DMS 273 treated with DMSO at 0.1 percent for 48 hours (cell line): ENCODE results near the gene MROH2B.
"Not testable (repeated sequence)": the region's sequence is repeated elsewhere in the genome, so short reads cannot be mapped to it uniquely, and the experiment has no call there.

Source experiments
- DNase-seq: peaks from one replicate; lab custom pipeline; 2025; lab: John Stamatoyannopoulos, UW

The MROH2B gene

DNA sequence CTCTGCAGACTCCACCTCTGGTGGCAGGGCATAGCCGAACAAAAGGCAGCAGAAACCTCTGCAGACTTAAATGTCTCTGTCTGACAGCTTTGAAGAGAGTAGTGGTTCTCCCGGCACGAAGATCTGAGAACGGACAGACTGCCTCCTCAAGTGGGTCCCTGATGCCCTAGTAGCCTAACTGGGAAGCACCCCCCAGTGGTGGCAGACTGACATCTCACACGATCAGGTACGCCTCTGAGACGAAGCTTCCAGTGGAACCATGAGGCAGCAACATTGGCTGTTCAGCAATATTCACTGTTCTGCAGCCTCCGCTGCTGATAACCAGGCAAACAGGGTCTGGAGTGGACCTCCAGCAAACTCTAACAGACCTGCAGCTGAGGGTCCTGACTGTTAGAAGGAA, 48.5 kb downstream of the MROH2B start:
- not testable (repeated sequence) for DNase-seq

DNA sequence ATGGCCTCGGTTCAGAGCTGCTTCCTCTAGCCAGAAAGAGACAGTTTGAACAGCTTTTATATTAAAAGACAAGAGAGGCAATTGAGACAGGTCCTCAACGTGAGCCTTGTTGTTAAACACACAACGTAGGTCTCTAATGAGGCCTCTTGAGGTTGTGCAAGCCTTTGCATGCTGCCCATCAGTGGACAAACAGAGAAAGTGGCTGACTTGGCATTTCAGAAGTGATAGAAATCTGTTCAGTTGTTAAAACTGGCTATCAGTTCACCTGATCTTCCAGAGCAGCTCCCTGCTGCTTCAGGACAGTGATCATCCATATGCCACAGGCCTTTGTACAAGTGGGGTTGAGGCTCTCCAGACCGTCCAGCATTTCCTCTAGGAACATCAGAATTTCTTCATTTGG, 58.8 kb downstream of the MROH2B start:
- DNase-seq: no peak

DNA sequence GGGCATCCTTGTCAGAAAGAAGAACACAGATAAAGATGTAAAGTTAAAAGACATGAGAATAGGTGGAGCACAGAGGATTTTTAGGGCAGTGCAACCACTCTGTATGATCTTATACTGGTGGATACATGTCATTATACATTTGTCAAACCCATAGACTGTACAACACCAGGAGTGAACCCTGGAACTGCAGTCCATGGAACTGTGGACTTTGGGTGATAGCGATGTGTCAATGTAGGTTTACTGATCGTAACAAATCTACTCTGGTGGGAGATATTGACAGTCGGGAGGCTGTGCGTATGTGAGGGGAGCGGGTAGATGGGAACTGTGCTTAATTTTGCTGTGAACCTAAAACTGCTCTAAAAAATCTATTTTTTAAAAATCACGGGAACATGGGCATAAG, 60.6 kb downstream of the MROH2B start:
- DNase-seq: no peak

DNA sequence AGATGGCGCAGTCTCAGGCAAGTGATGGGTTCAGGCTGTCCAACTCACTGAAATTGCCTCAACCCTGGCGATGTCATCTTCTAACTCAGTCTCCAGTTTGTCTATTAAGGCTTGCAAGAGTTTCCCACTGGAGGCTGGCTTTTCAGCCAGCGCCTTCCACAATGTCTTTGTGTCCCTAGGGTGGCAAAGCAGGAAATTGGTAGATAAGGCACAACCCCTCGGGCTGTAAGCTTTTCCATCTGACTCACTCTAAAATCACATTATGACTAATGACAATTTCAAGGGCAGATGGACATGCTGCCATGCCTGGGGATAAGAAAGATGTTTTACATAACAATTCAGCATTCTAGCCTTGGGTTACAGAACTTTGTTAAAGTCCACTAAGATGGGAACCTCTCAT, 61.9 kb downstream of the MROH2B start:
- DNase-seq: no peak

DNA sequence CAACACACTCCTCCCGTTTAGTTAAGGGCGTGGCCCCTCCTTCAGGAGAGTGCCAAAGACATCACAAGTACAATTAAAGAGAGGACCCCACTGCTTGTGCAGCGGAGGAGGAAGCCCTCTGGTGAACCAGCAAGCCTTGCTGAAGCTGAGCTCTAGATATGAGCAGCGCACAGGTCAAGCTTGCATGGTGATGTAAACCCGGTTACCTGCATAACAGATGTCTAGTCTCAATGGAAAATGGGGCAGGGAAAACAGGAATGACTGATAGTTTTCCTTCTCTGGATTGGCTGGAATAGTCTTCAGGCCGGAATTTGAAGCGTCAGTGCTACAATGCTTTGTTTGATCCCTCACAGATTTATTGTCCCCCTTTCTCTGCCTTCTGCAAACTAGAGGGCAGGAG, 66.2 kb downstream of the MROH2B start:
- DNase-seq: no peak

DNA sequence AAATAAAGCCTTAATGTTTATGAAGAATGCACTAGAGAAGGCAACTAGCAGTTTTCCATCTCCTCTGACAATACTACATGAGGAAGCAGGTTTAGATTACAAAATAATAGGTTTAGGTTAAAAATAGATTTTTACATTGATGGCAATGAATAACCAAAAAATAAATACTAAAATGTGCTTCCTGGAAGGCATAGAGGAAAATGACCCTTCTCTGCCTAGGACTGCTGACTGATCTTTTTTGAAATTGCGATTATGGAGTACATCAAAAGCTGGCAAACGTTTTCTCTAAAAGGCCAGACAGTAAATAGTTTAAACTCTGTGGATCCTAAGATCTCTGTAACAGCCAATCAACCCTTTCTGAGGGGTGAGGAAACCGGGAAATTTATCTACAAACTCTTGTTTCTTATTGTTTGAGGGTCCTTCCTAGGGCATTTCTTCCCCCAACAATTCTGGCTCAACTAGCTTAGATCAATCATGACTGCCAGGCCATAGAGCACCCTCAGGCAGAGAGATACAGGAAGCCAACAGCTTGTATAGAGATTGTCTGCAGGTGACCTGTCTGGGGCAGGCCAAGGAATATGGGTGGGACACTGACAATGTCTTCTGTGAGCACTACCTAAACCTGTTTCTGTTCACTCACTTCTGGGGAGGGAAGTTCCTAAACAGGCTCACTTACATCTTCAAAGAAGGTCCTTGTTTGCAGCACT, 67.3 kb downstream of the MROH2B start:
- no peak for DNase-seq

DNA sequence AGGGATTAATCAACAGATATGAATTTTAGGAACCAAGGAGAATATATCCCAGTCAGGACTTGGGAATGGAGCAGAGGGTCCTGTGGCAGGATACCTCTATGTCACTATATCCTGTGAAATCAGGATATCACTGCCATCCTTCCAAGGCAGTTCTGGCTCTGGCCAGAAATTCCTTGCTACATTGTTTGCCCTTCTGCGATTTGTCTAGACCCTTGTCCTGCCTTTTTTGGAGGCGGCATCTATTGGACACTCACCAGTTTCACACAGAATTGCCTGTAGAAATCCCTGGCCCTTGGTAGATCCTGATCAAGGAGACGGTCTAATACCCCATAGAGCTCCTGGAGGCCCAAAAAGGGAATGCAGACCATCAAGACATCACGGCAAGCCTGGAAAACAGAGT, 71.2 kb downstream of the MROH2B start:
- DNase-seq: no peak

DNA sequence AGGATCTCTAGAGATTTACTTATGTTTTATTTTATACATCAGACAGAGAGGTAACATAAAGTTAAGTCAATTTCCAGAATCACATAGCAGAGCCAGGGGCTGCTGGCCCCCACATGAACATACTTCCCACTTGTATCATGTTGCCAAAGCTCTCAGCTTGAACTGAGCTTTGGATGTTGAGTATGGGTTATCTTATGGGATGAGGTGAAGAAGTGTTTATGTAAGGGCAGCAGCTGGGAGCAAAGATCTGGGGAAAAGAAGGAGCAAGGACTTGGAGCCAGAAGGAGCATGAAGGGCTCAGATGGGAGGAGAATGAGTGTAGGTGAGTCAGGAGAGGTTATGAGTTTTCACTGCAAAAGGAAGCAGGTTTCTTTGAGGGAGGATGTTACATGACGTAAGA, 72.0 kb downstream of the MROH2B start:
- no peak for DNase-seq

DNA sequence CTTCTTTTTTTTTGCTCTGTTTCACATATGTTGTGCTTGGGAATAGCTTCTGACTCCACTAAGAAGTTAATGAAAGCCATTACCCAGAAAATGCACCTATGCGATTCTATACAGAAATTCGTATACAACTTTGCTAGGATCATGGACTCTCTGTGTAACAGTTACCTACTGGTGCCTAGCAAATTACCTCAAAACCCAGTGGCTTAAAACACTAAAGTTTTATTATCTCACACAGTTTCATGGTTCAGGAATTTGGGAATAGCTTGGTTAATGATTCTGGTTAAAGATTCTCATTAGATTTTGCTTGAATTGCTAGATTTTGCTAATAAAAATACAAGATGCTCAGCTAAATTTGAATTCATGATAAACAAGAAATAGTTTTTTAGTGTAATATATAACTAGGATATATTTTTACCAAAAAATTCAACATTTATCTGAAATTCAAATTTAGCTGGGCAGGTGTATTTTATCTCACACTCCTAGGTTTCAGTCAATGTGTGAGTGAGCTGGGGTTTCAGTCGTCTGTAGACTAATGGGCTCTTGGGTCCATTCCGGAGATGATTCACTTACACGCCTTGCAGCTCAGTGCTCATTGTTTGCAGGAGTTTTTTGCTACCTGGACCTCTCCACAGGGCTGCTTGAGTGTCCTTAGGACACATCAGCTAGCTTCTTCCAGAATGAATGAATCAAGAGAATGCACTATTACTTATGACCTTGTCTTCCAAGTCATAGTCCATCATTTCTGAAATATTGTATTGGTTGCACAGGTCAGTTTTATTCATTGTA, 75.1 kb downstream of the MROH2B start:
- DNase-seq: no peak

DNA sequence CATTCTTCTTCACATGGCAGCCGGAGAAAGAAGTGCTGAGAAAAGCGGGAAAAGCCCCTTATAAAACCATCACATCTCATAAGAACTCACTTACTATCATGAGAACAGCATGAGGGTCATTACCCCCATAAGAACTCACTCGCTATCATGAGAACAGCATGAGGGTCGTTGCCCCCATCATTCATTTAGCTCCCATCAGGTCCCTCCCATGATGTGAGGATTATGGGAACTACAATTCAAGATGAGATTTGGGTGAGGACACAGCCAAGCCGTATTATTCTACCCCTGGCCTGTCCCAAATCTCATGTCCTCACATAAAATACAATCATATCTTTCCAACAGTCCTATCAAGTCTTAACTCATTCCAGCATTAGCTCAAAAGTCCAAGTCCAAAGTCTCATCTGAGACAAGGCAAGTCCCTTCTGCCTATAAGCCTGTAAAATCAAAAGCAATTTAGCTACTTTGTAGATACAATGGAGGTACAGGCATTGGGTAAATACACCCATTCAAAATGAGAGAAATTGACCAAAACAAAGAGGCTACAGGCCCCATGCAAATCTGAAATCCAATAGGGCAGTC, 79.1 kb downstream of the MROH2B start:
- no peak for DNase-seq

DNA sequence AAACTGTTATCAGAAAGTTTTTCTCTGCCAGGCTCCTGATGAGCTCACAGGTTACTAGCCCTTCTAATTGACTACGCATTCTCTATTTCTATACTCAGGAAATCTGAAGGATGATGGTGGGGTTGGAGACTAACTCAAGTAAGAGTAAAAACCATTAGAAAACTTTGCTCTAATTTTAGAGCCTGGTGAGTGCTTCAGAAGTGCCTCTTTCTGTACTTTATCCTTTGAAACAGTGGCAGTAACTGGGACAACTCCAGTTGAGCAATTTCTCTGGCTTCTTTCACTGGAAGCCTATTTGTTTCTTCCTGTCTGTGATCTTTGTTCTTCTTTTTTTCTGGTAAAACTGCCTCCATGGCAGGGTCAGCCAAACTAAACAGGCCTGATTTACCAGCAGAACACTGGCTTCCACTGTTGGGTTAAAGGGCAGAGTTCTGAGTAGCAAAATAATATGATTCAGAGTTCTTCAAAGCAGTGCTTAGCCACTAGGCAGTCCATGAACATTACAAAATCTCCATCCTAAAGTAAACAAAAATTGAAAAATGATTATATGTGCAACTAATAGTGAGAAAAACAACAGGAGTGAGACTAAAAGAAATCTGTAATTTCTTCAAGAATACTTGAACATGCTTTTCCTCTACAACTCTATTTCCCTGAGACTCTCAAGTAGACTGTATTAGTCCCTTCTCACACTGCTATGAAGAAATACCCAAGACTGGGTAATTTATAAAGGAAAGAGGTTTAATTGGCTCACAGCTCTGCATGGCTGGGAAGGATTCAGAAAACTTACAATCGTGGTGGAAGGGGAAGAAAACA, 79.8 kb downstream of the MROH2B start:
- no peak for DNase-seq

DNA sequence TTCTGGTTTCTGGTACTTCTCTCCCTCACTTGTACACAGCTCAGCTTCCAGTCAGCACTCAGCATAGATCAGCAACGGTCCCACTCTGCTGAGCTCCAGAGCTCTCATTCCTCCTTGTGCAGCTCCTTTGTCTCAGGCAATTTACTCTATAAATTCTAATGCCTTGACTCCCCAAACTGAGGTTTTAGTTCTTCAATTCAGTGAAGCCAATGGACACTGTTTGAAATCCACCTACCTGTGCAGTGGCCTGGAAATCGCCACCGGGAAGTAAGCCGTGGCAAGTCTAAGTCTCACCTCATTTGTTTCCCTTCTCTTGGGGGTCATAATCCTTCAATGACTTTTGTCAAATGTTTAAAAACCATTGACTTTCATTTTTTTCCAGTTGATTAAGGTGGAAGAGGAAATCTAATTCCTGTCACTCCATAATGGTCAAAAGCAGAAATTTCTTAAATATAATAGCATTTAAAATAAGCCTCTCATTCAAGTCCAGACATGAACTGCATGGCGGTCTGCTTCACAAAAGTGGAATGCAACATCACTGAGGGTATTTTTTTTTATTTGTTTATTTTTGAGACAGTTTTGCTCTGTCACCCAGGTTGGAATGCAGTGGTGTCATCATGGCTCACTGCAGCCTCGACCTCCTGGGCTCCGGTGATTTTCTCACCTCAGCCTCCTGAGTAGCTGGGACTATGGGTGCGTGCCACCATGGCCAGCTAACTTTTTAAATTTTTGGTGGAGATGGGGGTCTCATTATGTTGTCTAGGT, 82.2 kb downstream of the MROH2B start:
- DNase-seq: no peak

DNA sequence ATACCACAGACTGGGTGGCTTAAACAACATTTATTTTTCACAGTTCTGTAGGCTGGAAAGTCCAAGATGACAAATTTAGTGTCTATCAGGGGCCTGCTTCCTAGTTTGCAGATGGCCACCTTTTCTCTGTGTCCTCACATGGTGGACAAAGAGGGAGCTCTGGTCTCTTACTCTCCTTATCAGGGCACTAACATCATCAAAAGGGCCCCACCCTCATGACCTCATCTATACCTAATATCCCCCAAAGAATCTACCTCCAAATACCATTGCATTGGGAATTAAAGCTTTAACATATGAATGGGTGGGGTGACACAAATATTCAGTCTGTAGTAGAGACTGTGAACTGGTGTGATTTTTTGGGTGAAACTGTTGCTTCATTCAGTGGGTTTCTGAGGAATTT, 83.8 kb downstream of the MROH2B start:
- DNase-seq: no peak

DNA sequence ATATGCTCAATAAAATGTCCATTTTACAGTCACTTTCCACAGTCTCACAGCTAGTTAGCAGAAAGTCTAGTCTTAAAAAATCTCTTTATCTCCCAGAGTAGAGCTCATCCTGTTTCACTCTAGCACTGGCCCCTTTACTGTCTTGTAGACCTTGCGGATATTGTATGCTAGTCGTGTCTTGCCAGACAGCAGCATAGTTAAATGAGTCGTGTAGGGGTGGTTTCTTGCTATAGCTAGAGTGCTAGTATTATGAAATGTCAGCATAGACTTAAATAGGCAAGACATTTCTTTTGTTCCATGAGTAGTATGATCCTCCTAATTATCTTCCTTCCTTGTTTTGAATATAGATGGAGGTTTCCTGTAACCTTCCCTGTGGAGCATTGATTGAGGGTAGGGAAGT, 84.5 kb downstream of the MROH2B start:
- no peak for DNase-seq

DNA sequence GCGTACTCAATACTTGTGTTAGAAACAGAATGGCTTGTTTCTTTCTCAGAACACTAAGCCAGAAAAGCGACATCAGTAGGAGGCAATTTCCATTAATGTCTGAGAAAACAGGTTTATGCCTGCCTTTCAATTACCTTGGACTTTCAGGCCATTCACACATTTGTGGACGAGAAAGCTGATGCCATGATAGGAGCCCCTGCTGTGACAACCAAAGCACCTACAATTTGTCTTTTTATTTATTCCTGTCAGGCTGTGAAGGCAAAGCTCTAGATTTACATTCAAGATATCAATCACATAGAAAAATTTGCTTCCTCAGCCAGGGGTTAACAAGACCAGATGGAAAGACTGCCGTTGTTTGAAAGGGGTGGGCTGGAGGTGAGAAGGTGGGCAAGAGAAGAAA, 85.6 kb downstream of the MROH2B start:
- no peak for DNase-seq

DNA sequence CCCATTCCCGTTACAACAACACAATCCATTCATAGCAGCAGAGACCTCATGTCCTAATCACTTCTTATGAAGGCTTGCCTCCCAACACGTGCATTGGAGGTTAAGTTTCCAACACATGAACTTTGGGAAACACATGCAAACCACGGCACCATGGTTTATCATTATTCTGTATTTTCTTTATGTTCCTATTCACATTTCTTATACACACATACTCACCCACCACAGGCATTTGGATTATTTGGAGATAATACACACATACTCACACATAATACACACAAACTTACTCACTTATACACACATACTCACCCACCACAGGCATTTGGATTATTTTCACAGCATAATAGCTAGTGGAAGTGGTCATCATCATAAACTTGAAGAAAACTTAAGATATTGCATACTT, 86.3 kb downstream of the MROH2B start:
- DNase-seq: no peak

DNA sequence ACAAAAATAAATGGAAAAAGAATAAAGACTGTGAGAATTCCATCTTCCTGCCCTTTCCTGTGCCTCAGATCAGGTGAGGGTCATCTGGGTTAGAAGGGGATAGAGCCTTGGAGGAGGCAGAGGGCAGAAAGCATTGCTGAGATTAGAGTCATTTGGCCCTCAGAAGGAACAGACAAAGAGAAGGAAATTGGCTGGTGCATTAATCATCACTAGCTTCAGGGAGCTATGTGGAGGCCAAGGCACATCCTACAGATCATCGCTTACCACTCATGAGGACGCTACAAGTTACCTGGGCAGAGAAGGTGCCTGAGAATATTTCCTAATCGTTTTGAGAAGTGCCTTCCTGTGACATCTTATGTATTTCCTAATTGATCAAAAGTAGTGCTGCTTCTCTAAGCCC, 87.4 kb downstream of the MROH2B start:
- DNase-seq: no peak

DNA sequence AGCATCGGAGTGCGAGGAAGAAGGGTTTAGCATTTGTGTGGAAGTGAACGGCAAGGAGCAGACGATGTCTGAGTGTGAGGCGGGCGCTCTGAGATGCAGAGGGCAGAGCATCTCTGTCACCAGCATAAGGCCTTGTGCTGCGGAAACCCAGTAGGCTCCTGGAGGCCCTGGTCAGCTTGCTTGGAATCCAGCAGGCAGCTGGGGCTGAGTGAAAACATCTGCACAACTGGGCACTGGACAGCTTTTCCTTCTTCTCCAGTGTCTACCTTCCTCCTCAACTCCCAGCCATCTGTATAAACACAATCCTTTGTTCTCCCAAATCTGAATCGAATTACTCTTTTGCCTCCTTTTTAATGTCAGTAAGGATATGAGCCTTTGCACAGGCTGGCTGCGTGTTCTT, 89.7 kb downstream of the MROH2B start:
- no peak for DNase-seq

DNA sequence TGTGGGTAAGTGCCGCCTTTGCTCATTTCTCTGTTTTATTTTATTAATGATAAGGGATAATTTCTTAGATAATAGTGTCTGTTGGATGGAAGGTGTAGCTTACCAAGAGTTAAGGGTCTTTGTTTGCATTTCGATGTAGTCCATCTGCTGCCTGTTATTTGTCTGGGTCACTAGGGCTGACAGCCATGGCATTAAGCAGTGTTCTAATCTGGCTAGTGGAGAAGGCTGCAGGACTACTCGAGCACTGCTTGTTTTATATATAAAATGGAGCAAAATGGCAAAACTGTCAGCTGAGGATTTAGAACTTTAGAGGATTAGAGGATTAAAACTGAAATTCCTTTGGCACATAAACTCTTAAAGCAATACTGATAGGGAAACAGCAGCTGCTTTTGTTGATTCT, 94.3 kb downstream of the MROH2B start:
- no peak for DNase-seq

DNA sequence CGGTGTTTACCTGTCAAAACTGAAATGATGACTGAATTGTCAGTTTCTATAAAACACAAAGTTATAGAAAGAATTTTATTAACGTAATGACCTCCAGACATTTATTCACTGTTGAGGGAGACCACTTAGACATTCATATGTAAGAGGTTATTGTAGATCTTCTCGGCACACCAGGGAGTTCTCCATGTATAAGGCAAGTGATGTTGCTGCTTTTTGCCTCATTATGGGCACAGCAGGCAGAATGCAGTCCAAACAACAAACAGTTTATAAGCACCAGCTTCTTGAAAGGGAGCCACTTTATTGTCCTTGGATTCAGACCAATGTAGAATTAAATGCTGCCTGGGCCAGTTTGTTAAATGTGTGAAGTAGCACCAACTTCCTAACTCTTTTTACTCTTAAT, 95.1 kb downstream of the MROH2B start:
- no peak for DNase-seq

DNA sequence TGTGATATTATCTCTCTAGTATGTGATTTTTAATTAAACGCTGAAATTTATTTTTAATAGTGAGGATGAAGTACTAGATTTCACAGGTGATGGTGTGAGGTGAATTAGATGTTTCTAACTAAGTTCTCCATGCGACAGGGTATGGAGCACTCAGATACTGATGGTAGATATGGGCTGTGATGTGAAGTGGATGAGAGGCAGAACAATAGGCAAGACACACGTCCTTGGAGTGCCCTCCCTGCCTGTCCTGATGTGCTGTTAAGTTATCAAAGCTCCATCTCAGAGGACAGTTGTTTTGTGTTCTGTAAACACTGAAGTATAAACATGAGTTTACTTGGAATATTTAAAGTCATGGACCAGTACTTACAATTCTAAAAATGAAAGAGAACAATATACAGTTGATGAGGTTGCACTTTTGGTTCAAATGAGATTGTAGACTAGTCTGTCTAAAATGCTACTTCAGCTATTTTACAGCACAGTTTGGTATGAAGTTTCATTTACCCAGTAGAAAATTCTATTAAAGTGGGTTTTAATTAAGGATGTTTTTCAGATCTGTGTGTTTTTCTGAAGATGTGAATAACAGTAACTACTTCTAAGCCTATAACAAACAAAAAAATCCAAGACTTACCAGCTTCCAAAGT, 97.7 kb downstream of the MROH2B start:
- DNase-seq: no peak
